ENCODE data around the gene CEP170B.
"Not testable (repeated sequence)": the region's sequence is repeated elsewhere in the genome, so short reads cannot be mapped to it uniquely, and the experiment has no call there.

CEP170B gene

DNA sequence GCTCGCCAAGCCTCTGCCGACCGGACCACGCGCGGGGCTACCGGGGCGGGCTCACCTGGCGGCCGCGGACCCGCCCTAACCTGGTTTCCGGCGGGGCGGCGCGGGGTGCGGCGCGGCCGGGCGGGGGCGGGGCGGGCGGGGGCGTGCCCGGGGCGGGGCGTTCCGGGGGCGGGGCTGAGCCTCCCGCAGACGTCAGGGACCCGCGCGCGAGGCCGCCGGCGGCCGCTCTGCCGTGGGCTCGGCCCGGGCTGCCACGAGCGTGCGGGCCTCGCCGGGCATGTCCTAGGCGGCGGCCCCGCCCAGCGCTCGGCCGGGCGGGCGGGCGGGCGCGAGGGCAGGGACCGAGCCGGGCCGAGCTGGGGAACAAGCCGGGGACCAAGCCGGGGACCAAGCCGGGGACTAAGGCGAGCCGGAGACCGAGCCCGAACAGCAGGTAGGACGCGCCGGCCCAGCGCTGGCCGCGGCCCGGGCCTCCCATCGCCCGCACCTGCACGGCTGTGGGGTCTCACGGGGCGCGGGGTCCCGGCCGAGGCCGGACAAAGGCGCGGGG is at the start of gene CEP170B:
TSS of gene CEP170B (plus strand) at position 188 of the 550 bp plus-strand sequence. CDS start 3,183 bp downstream, outside the sequence.
- DNase-seq (ENCODE audit: low read depth) = no peak

DNA sequence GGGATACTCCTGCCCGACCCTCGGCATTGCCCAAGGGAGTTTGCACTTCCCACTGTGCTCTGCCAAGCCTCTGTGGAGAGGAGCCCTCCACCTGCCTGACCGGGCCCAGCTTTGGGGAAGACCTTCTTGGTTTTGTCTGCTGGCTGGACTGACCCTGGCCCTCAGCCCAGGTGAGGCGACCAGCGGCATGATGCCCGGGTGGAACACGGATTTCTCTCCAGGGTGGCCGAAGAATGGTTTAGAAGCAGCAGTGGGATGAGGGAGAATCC is 48.5 kb upstream of the CEP170B start:
- DNase-seq (ENCODE audit: low read depth) = no peak

DNA sequence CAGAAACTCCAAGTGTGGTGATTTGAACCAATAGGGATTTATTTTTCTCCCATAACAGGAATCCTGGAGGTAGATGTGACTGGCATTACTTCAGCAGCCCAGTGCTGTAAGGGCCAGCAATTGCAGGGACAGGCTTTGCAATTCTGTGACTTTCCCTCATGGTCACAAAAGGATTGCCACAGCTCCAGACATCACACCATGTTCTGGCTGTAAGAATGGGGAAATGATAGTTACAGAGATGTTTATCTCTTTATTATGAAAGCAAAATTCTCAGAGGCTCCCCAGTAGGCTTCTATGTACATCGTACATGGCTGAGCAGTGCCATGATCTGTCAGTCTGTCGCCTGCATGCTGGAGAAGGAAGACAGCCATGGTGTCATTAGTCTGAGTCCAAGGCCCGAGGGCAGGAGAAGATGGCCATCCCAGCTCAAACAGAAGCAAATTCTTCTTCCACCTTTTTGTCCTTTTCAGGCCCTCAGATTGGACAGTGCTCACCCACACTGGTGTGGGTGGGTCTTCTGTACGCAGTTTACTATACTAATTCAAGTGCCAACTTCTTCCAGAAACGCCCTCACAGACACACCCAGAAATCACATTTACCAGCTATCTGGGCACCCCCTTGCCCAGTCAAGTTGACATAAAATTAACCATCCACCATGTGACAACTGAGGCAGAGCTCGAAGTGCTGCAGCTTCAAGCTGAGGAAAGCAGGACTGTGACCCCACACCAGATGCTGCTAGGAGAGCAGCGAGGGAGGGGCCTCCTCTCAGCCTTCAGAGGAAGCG is 46.9 kb upstream of the CEP170B start:
- no peak for DNase-seq (ENCODE audit: low read depth)

- DNase-seq (ENCODE audit: low read depth) = no peak
These were observed 46.3 kb upstream of the CEP170B start for GRCh38 chr14:104818714-104819161.

DNA sequence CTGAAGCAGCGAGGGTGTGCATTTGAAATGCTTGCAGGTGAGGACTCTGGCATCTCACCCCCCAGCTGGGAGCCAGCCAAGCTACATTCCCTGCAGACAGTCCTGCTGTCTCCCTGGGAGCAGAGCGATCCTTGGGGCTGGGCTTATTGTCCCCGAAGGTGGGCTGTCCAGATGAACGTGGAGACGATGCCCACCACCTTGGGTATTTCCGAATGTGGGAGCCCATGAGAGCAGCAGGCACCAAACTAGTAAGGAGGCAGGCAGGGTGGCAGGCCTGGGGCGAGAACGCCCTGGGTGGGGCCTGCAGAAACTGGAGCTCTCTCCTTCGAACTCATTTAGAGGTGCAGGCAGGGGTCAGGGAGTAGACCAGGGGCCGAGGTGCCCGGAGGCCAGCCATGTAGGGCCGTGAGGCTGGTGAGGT is 45.7 kb upstream of the CEP170B start:
- DNase-seq (ENCODE audit: low read depth) = no peak

GRCh38 chr14:104820669-104821228 is 44.3 kb upstream of the CEP170B start:
- DNase-seq (ENCODE audit: low read depth) = no peak

DNA sequence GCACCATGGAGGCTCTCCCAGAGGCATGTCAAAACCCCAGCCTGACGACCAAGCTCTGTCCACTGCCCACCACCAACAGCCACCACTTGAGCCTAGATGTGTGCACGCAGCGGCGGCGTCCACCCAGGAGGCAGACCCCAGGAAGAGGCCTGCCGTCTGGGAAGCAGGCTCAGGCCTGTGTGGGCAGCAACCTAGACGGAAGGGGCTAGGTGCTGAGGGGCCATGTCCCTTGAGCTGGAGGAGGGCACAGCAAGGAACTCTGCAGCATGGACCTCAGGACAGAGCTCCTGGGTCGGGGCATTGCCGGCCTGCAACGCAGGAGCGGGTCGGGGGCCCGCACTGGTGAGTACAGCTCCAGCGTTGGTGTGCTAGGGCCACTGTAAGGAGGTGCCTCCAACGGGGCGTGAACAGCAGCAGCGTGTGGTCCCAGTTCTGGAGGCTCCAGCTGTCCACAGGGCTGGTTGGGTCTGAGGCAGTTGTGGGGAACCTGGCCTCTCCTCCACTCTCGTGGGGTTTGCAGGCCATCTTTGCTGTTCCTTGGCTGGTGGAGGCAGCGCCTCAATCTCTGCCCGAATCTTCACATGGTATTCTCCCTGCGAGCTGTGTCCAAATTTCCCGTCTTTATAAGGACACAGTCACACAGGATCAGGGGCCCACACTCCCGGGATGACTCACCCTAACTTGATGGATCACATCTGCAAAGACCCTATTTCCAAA is 43.7 kb upstream of the CEP170B start:
- DNase-seq (ENCODE audit: low read depth) = no peak

- DNase-seq (ENCODE audit: low read depth) = no peak
These were observed 43.0 kb upstream of the CEP170B start for GRCh38 chr14:104821971-104822608.

DNA sequence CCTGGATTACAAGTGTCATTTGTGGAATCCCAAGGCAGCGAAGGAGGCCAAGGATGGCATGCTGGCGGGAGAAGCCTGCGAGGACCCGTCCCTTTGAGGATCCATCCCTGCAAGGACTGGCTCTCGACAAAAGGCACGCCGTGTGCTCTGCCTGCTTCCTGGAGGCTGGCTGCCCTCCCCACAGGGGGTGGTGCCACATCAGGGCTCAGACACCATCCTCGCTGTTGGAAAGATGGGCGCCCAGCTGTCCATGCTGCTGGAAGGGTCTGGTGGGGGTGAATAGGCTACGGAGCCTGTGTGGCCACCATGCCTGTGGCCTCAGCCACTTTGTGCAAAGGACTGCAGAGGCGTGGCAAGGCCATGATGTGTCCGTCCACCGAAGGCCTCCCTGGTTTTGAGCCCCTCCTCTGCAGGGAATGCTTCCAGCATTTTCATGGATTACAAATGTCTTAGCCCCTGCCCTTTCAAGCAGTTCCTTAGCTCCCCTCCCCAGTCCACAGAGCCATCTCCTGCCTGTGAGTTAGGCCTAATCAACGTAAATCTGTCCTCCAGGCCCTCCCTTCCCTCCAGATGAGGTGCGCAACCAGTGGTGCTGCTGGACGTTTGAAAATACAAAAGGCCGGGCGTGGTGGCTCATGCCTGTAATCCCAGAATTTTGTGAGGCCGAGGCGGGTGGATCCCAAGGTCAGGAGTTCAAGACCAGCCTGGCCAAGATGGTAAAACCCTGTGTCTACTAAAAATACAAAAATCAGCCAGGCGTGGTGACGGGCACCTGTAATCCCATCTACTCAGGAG is 42.0 kb upstream of the CEP170B start:
- no peak for DNase-seq (ENCODE audit: low read depth)

GRCh38 chr14:104824353-104824997 is 40.6 kb upstream of the CEP170B start:
- DNase-seq (ENCODE audit: low read depth) = no peak

- peak; percentile 87 for DNase-seq (ENCODE audit: low read depth)
These were observed 38.7 kb upstream of the CEP170B start for GRCh38 chr14:104826189-104826860.

GRCh38 chr14:104826861-104827176 is 38.2 kb upstream of the CEP170B start:
- no peak for DNase-seq (ENCODE audit: low read depth)

DNA sequence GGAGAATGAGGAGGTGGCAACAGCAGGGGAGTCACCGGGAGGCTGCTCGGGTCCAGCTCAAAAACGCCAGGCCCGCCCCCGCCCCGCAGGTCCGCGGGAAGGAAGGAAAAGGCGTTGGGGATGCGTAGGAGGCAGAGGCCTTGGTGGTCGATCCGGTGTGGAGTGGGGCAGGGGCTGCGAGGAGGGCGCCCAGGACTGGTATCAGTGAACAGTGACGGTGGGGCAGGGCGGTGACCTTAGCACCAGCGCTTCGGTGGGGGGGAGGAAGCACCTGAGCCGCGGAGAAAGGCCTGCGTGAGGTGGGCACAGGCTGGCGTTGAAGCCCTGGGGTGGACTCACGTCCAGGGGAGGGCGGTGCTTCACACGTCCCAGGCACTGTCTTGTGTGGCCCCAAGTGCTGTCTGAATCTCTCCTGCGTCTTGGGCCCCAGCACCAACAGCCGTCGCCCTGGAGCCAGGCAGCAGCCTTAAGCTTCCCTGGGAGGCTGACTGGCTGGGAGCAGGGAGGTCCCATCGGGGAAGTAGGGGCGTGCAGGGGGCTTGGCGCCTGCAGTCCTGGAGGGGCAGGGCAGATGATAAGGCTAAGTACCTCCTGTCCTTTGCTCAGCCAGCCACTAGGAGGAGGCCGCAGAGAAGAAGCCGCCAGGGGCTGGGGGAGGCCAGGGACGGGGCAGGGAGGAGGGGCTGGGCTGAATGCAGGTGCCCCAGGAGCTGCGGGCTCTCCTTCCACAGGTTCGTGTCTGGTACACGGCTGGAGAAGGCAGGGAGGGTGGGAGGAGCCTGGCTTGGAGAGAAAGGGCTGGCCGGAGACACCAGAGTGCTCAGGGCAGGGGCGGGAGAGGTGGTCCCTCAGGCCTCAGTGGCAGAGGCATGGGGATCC is 37.7 kb upstream of the CEP170B start:
- DNase-seq (ENCODE audit: low read depth) = no peak

DNA sequence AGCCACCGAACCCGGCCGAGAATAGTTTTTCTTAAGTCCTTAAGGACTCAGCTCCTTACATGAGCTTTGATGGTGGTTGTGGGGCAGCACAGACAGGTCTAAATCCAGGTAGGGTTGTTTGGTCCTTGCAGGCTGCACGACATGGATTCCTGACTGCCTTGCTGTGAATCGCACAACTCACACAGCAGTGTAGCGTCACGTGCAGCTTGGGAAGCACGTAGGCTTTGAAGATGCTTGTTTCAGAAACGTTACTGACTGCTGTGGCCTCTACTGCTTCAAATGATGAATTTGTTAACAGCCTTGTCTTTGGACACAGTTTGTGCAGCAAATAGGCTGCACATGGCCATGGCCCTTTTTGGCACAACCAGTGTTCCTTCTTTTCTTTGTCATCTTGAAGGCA is 34.3 kb upstream of the CEP170B start:
- DNase-seq (ENCODE audit: low read depth) = no peak

DNA sequence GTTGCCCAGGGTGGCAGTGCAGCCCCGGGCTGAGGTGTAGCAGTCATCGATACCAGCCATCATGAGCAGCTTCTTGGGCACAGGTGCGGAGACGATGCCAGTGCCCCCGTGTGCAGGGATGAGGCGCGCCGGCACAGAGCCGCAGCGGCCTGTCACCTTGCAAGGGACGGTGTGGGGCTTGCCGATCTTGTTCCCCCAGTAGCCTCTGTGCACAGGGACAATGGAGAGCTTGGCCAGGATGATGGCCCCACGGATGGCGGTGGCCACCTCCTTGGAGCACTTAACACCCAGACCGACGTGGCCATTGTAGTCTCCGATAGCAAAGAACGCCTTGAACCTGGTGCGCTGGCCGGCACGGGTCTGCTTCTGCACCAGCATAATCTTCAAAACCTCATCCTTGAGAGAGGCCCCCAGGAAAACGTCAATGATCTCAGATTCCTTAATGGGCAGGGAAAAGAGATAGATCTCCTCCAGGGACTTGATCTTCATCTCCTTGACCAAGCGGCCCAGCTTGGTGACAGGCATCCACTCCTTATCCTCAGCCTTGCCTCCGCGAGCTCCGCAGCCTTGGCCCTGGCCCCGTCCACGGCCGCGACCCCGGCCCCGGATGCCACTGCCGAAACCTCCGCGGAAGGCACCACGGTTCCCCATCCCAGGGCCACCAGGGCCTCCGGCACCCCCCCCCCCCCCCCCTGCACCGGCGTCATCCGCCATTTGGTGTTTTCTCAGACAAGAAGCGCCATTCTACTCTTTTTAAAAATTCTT is 28.7 kb upstream of the CEP170B start:
- not testable (repeated sequence) for DNase-seq (ENCODE audit: low read depth)

- no peak for DNase-seq (ENCODE audit: low read depth)
These were observed 23.3 kb upstream of the CEP170B start for GRCh38 chr14:104841730-104842129.

DNA sequence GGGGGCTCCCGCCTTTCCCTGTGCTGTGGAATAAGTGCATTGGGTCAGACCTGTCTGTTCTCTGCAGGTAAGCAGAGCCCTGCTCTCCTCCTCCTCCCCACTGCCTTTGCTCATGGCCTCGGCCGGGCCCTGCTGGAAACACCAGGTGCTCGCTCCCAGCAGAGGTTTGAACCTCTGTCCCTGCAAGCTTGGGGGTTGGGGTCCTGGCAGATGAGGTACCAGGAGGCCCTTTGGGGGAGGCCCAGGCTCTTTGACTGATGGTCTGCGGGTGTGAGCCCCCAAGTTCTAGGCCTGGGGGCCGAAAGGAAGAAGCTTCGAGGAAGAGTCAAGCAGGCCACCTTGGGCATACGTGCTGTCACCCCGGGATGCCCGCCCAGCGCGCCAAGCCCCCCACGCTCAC is 22.1 kb upstream of the CEP170B start:
- no peak for DNase-seq (ENCODE audit: low read depth)

DNA sequence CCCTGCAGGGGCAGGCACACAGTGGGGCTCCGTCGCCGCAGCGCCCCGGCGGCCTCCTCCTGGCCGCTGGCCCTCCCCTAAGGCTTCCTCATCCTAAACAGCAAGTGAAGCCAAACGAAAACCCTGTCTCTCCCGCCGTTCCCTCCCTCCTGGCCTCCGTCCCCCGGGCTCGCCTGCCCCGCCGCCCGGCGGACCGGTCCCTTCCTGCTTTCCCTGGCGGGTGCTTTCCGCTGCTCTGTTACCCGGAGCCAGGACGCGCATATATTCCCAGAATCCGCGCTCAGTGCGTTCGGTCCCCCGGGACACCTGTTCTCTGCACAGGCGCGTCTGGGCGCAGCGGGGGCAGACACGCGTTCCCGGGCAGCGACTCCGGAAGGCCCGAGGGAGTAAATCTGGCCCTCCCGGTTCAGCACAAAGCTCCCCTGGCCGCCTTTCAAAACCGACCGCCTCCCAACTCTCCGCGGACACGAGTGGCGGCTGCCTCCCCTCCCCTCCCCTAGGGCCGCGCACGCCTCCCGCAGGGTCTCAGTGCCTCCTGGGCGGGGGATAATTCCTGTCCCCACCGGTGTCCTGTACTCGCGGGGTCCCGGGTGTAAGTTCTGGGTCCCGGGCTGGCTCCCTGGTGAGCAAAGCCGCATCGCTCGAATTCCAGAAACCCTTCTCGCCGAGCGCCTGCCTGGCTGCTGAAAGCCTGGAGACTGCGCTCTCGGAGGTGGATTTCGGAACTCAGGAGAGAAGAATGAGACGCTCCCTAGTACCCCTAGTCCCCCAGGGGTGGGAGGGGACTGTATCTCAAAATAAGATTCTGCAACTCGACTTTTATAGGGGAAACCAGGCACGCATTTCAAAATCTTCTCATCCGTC is 21.4 kb upstream of the CEP170B start:
- no peak for DNase-seq (ENCODE audit: low read depth)
